ENCODE data around the gene PTPRR. TPM values are rescaled to one million over a fixed set of nuclear protein-coding genes. Genes with fewer than 3 reads are reported as not detected.

PTPRR gene
- total RNA-seq, 2 experiments from 2014 or later = not detected

DNA sequence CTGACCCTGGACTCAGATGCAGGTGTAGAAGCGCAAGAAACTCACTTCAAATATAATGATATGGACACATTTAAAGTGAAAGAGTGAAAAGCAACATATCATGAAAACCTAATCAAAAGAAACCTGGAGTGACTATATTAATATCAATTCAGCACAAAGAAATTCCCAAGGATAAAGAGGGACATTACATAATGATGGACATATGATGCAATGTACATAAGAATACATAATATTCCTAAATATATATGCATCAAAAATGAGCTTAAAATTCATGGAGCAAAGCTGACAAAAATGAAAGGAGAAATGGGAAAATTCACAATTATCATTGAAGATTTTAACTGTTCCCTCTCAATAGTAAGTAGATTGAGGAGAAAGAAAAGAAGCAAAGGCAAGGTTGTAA is 24.6 kb downstream of the PTPRR start:
- H3K27me3 Mint-ChIP-seq = no peaks in the 10 kb centered on the region
- CTCF ChIA-PET = no interaction called here
- intact Hi-C loops (cut with DNase I, micrococcal nuclease) = no loop called here

DNA sequence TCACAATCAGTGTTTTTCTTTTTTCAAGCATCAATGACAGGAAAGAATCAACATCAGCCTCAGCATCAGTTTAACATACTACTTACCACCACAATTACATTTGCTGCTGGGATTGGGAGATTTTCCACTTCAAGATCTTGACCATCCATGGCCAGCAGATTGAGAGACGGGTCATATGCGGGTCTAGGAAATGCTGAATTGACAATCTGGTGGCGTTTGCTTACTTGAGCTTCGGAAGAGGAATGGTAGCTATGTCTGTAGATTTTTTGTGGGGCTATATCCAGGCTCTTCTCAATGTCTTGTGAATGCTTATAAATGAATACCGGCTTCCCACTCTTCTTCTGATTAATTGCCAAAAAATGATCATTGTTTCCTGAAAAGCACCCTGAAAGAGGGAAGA is 27.9 kb downstream of the PTPRR start:
- no peak for DNase-seq
- H3K9me3 ChIP-seq (ENCODE audit: control insufficient read depth in 1 of 2, insufficient read depth in 1 of 2, low read length in 2 of 2) = no peaks in the 10 kb centered on the region
- no peak for ATAC-seq (ENCODE audit: poor library complexity)
- H3K4me1 ChIP-seq (ENCODE audit: insufficient read depth, low read length) = no peaks in the 10 kb centered on the region
- H3K4me3 Mint-ChIP-seq = no peak overlapping the region
- no peak overlapping the region for H3K27ac ChIP-seq (ENCODE audit: low read depth in 1 of 2, low read length in 2 of 2)
- H3K9me3 Mint-ChIP-seq = peaks cover 3% of the 10 kb centered on the region
- no peaks in the 10 kb centered on the region for H3K36me3 ChIP-seq (ENCODE audit: insufficient read depth, low read length)
- no peaks in the 10 kb centered on the region for H3K27me3 Mint-ChIP-seq
- no peaks in the 10 kb centered on the region for H3K36me3 Mint-ChIP-seq (ENCODE audit: low read depth)
- intact Hi-C loops (cut with DNase I, micrococcal nuclease) = no loop called here
- no peaks in the 10 kb centered on the region for H3K27me3 ChIP-seq (ENCODE audit: control insufficient read depth in 1 of 2, insufficient read depth in 2 of 2, low read length in 2 of 2)
- H3K4me1 Mint-ChIP-seq (ENCODE audit: low read depth) = no peaks in the 10 kb centered on the region
- ChIA-PET POLR2A (no interaction called here), CTCF (no interaction called here)
- H3K27ac Mint-ChIP-seq = no peak overlapping the region
- TF ChIP-seq, protein P1, sequence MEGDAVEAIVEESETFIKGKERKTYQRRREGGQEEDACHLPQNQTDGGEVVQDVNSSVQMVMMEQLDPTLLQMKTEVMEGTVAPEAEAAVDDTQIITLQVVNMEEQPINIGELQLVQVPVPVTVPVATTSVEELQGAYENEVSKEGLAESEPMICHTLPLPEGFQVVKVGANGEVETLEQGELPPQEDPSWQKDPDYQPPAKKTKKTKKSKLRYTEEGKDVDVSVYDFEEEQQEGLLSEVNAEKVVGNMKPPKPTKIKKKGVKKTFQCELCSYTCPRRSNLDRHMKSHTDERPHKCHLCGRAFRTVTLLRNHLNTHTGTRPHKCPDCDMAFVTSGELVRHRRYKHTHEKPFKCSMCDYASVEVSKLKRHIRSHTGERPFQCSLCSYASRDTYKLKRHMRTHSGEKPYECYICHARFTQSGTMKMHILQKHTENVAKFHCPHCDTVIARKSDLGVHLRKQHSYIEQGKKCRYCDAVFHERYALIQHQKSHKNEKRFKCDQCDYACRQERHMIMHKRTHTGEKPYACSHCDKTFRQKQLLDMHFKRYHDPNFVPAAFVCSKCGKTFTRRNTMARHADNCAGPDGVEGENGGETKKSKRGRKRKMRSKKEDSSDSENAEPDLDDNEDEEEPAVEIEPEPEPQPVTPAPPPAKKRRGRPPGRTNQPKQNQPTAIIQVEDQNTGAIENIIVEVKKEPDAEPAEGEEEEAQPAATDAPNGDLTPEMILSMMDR (IDR thresholded peaks at IDR 0.05) = no peak
- no peak overlapping the region for H3K4me3 ChIP-seq (ENCODE audit: low read length)

More for the DNA sequence above, 24.6 kb downstream of the PTPRR start:
- no peaks in the 10 kb centered on the region for H3K9me3 ChIP-seq (ENCODE audit: control insufficient read depth in 1 of 2, insufficient read depth in 1 of 2, low read length in 2 of 2)
- POLR2A ChIA-PET = no interaction called here
- H3K36me3 ChIP-seq (ENCODE audit: insufficient read depth, low read length) = no peaks in the 10 kb centered on the region
- no peaks in the 10 kb centered on the region for H3K4me1 ChIP-seq (ENCODE audit: insufficient read depth, low read length)
- H3K4me3 Mint-ChIP-seq = no peak overlapping the region
- peaks cover 5% of the 10 kb centered on the region for H3K9me3 Mint-ChIP-seq
- ATAC-seq (ENCODE audit: poor library complexity) = no peak
- H3K27me3 ChIP-seq (ENCODE audit: control insufficient read depth in 1 of 2, insufficient read depth in 2 of 2, low read length in 2 of 2) = no peaks in the 10 kb centered on the region
- H3K4me1 Mint-ChIP-seq (ENCODE audit: low read depth) = no peaks in the 10 kb centered on the region
- TF ChIP-seq, protein P1 (IDR thresholded peaks at IDR 0.05) = no peak
- no peak overlapping the region for H3K27ac Mint-ChIP-seq
- DNase-seq = no peak
- no peaks in the 10 kb centered on the region for H3K36me3 Mint-ChIP-seq (ENCODE audit: low read depth)
- H3K27ac ChIP-seq (ENCODE audit: low read depth in 1 of 2, low read length in 2 of 2) = no peak overlapping the region
- H3K4me3 ChIP-seq (ENCODE audit: low read length) = no peak overlapping the region

DNA sequence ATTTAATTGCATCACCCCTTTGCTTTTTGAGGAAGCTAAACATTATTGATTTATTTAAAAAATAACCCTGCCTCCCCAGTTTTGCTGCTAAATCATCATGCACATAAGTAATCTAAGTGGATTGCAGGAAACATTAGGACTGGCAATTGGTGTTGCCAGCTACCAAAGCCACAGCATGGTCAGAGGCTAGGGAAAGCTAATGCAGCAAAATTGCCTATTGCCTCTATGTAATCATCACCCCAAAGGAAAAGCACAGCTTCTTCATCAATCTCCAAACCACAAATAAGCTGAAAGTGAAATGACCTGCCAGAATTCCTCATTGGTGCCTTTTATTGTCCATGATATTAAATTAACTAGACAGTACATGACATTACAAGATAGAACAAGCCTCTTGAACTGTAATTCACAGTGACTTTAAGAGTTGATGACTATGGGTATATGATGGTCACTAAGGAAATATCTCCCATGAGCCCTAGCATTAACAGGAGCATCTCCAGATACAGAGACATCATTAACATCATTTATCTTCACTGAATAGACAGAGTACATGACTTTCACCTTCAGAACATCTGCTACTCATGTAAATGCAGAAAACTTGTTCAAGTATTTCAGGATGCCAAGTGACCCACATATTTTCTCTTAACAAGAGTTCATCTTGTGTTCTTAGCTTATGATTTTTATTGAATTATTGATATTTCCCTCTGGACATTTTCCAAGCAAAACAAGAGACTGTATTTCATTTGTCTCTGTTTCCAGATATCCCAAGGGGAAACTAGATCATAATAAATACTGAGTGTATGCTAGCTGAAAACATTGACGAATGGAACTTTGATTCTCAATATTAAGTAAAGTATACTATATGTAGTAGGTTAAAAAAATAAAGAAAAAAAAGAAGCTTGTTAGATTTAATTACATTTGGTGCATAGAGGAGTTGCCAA is 29.4 kb downstream of the PTPRR start:
- CTCF ChIA-PET = no interaction called here
- no peaks in the 10 kb centered on the region for H3K9me3 ChIP-seq (ENCODE audit: control insufficient read depth in 1 of 2, insufficient read depth in 1 of 2, low read length in 2 of 2)
- intact Hi-C loops (cut with DNase I, micrococcal nuclease) = no loop called here
- H3K4me1 Mint-ChIP-seq (ENCODE audit: low read depth) = no peaks in the 10 kb centered on the region
- no peaks in the 10 kb centered on the region for H3K36me3 ChIP-seq (ENCODE audit: insufficient read depth, low read length)
- H3K27me3 Mint-ChIP-seq = no peaks in the 10 kb centered on the region
- ATAC-seq (ENCODE audit: poor library complexity) (no peak), DNase-seq (no peak)
- POLR2A ChIA-PET = no interaction called here
- H3K27ac Mint-ChIP-seq = no peak overlapping the region
- no peaks in the 10 kb centered on the region for H3K36me3 Mint-ChIP-seq (ENCODE audit: low read depth)
- no peak overlapping the region for H3K4me3 ChIP-seq (ENCODE audit: low read length)
- peaks cover 3% of the 10 kb centered on the region for H3K9me3 Mint-ChIP-seq
- no peak overlapping the region for H3K27ac ChIP-seq (ENCODE audit: low read depth in 1 of 2, low read length in 2 of 2)
- no peak overlapping the region for H3K4me3 Mint-ChIP-seq
- no peaks in the 10 kb centered on the region for H3K4me1 ChIP-seq (ENCODE audit: insufficient read depth, low read length)
- TF ChIP-seq, protein P1 (IDR thresholded peaks at IDR 0.05) = no peak
- no peaks in the 10 kb centered on the region for H3K27me3 ChIP-seq (ENCODE audit: control insufficient read depth in 1 of 2, insufficient read depth in 2 of 2, low read length in 2 of 2)
